ENCODE data around the gene EPB41. TPM values are rescaled to one million over a fixed set of nuclear protein-coding genes. Genes with fewer than 3 reads are reported as not detected.

Gene EPB41
- total and polyA plus RNA-seq, 9 of the 15 experiments (the other 6 are each of a cell fraction or from before 2014, with no cell fraction given) = 3.7 to 213 (median 141) TPM

GRCh38 chr1:28983509-28984310, 69.3 kb downstream of the EPB41 start:
- Histone ChIP-seq H3K4me1 (replicated peaks in 1 of 2; ENCODE audit: control insufficient read depth in 2 of 2, insufficient read depth in 2 of 2, low read length in 2 of 2) (peaks cover 4 to 5% of the 10 kb centered on the region in 2 experiments; a peak in 4 of 5 replicates), H3K27ac (ENCODE audit: extremely low read depth, low read depth, low read length) (no peak overlapping the region), H2AFZ (ENCODE audit: low read depth, low read length) (no peak overlapping the region), H4K20me1 (replicated peaks; ENCODE audit: control insufficient read depth, insufficient read depth, low read length) (no peaks in the 10 kb centered on the region), H3K9ac (ENCODE audit: insufficient read depth in 1 of 2, low read depth in 2 of 2, low read length in 2 of 2) (peak overlapping the region in 1 of 2 experiments; percentile 47; a peak in 1 of 4 replicates), H3K4me2 (ENCODE audit: insufficient read depth, low read length) (no peak overlapping the region), H3K4me3 (no peak overlapping the region), H3K79me2 (ENCODE audit: control insufficient read depth, insufficient read depth, low read length) (peaks cover 81% of the 10 kb centered on the region), H3K9me1 (ENCODE audit: control insufficient read depth, insufficient read depth, low read length) (no peaks in the 10 kb centered on the region), H3K9me3 (replicated peaks; ENCODE audit: control insufficient read depth, insufficient read depth, low read depth, low read length) (peaks cover 4% of the 10 kb centered on the region), H3K27me3 (ENCODE audit: control insufficient read depth in 2 of 2, insufficient read depth in 2 of 2, low read length in 2 of 2) (no peaks in the 10 kb centered on the region), H3K36me3 (ENCODE audit: control insufficient read depth, insufficient read depth, low read length) (peaks cover 42% of the 10 kb centered on the region; the same call in 2 of the 3 replicates)
- intact Hi-C loops (cut with micrococcal nuclease) (loop anchor here (5.0 kb wide), 1 partner anchor 101 kb away; no protein-coding TSS in a partner anchor), in situ Hi-C loops (cut with MboI) (no loop called here)
- ATAC-seq (peak; percentile 52), FAIRE-seq (no peak), DNase-seq (ENCODE audit: extremely low read depth in 1 of 4, low spot score in 3 of 4) (no peak)
- ChIA-PET CTCF (ENCODE audit: low intra/inter-chr PET ratio) (no interaction called here), POLR2A (interaction anchor here (1.0 to 1.3 kb wide), 4 partner anchors 11 to 35 kb away, joined by 3 to 5 read pairs (median 4); no protein-coding TSS in a partner anchor)
- no TSS peak for BruUV-seq (replicated peaks)
- WGBS (ENCODE audit: insufficient coverage, low coverage, missing lambda C conversion rate) = 85% methylated on average over 15 of the region's 15 CpGs
- 0 out of 2 replicates have a peak, but pooled peaks have one; percentile 32 for TF ChIP-seq CBX5 (IDR thresholded peaks at IDR 0.05; ENCODE audit: borderline replicate concordance, low read depth)
- TF ChIP-seq GABPB2 (CRISPR knock-in tag; conservative IDR thresholded peaks at IDR 0.05) = no peak
- TF ChIP-seq CBX1 (IDR thresholded peaks at IDR 0.05; ENCODE audit: low read depth) = 0 out of 2 replicates have a peak, but pooled peaks have one; percentile 26
- TF ChIP-seq CTCF (IDR thresholded peaks at IDR 0.05 in 2 of 3, conservative IDR thresholded peaks at IDR 0.05 in 1 of 3; ENCODE audit: insufficient read depth in 2 of 3, low read depth in 1 of 3, low read length in 3 of 3) = peak in 2 of 3 experiments; percentile 8 to 22; a peak in 2 of 6 replicates
- TF ChIP-seq TRIM24 (IDR thresholded peaks at IDR 0.05) = peak in 1 of 2 experiments; percentile 42; a peak in 2 of 4 replicates
- no peak for TF ChIP-seq ERF (CRISPR knock-in tag; IDR thresholded peaks at IDR 0.05)
- no peak for TF ChIP-seq MAFK (IDR thresholded peaks at IDR 0.05; ENCODE audit: low read length)
- no peak for TF ChIP-seq NCOA6 (IDR thresholded peaks at IDR 0.05)
- peak; percentile 41; the same call in 1 of the 2 replicates for TF ChIP-seq MYC (IDR thresholded peaks at IDR 0.05; ENCODE audit: low read depth, low read length)
- no peak for TF ChIP-seq MYC (CRISPR knock-in tag; IDR thresholded peaks at IDR 0.05; ENCODE audit: borderline replicate concordance, low read depth)
